Jurkat, Clone E6-1 (cell line): ENCODE measurements around the gene PAK5.
"Not testable (repeated sequence)": the region's sequence is repeated elsewhere in the genome, so short reads cannot be mapped to it uniquely, and the experiment has no call there.

Experiments
- DNase-seq: peaks from one replicate; pipeline ENCODE4 v3.0.0-alpha.2; 2011; ENCODE audit warnings: low read depth, low spot score
- H3K4me3 ChIP-seq: 2 replicates; pipeline ENCODE4 v1.5.1; 2011; ENCODE audit warnings: mild to moderate bottlenecking, low read length, control low read depth, moderate library complexity

Gene PAK5

GRCh38 chr20:9705722-9706476 is 133.0 kb downstream of the PAK5 start:
- DNase-seq, result peak; percentile 27
- H3K4me3 ChIP-seq, result no peak overlapping the region

- DNase-seq, result no peak
- H3K4me3 ChIP-seq, result no peak overlapping the region
These were observed 139.7 kb downstream of the PAK5 start for GRCh38 chr20:9699181-9699580.

- H3K4me3 ChIP-seq, result no peak overlapping the region
- DNase-seq, result no peak
These were observed 149.8 kb downstream of the PAK5 start for GRCh38 chr20:9689041-9689440.

GRCh38 chr20:9686866-9687265 is 152.0 kb downstream of the PAK5 start:
- no peak for DNase-seq

GRCh38 chr20:9686455-9686854 is 152.4 kb downstream of the PAK5 start:
- no peak overlapping the region for H3K4me3 ChIP-seq
- DNase-seq, result no peak

More at GRCh38 chr20:9686866-9687265, 152.0 kb downstream of the PAK5 start:
- no peak overlapping the region for H3K4me3 ChIP-seq

GRCh38 chr20:9686001-9686400 is 152.9 kb downstream of the PAK5 start:
- H3K4me3 ChIP-seq, result no peak overlapping the region
- no peak for DNase-seq

GRCh38 chr20:9685011-9685410 is 153.9 kb downstream of the PAK5 start:
- no peak overlapping the region for H3K4me3 ChIP-seq
- no peak for DNase-seq

GRCh38 chr20:9677100-9677623 is 161.7 kb downstream of the PAK5 start:
- no peak overlapping the region for H3K4me3 ChIP-seq
- DNase-seq, result no peak

- no peak overlapping the region for H3K4me3 ChIP-seq
- no peak for DNase-seq
These were observed 165.9 kb downstream of the PAK5 start for GRCh38 chr20:9672981-9673380.

- H3K4me3 ChIP-seq, result no peak overlapping the region
- DNase-seq, result no peak
These were observed 166.8 kb downstream of the PAK5 start for GRCh38 chr20:9672027-9672426.

- no peak overlapping the region for H3K4me3 ChIP-seq
- DNase-seq, result no peak
These were observed 170.5 kb downstream of the PAK5 start for GRCh38 chr20:9668381-9668780.

GRCh38 chr20:9663423-9663822 is 175.5 kb downstream of the PAK5 start:
- no peak for DNase-seq
- no peak overlapping the region for H3K4me3 ChIP-seq

- peak; percentile 15 for DNase-seq
- no peak overlapping the region for H3K4me3 ChIP-seq
These were observed 178.5 kb downstream of the PAK5 start for GRCh38 chr20:9660236-9660868.

GRCh38 chr20:9647741-9648140 is 191.1 kb downstream of the PAK5 start:
- DNase-seq, result no peak
- H3K4me3 ChIP-seq, result no peak overlapping the region

GRCh38 chr20:9646375-9646774 is 192.5 kb downstream of the PAK5 start:
- DNase-seq, result no peak
- H3K4me3 ChIP-seq, result no peak overlapping the region

GRCh38 chr20:9642882-9643281 is 196.0 kb downstream of the PAK5 start:
- no peak for DNase-seq
- no peak overlapping the region for H3K4me3 ChIP-seq

- not testable (repeated sequence) for H3K4me3 ChIP-seq, DNase-seq
These were observed 197.3 kb downstream of the PAK5 start for GRCh38 chr20:9641499-9642000.

GRCh38 chr20:9637889-9638288 is 201.0 kb downstream of the PAK5 start:
- H3K4me3 ChIP-seq, result no peak overlapping the region
- no peak for DNase-seq

GRCh38 chr20:9635750-9636149 is 203.1 kb downstream of the PAK5 start:
- no peak for DNase-seq
- no peak overlapping the region for H3K4me3 ChIP-seq

- H3K4me3 ChIP-seq, result no peak overlapping the region
- no peak for DNase-seq
These were observed 204.5 kb downstream of the PAK5 start for GRCh38 chr20:9634327-9634726.
